ENCODE results near the gene NRP2.

The NRP2 gene

GRCh38 chr2:205651719-205652118, 30.6 kb upstream of the NRP2 start:
- Mint-ChIP-seq H3K36me3 (ENCODE audit: insufficient read depth) (no peaks in the 10 kb centered on the region), H3K9me3 (peaks cover 0 to 2% of the 10 kb centered on the region in 2 donors), H3K4me1 (ENCODE audit: low read depth in 2 of 2) (no peaks in the 10 kb centered on the region), H3K27ac (no peak overlapping the region), H3K4me3 (no peak overlapping the region), H3K27me3 (peaks cover 5 to 30% of the 10 kb centered on the region in 2 donors)
- DNase-seq: no peak
- no peak for ATAC-seq (replicated peaks)

- Mint-ChIP-seq H3K36me3 (ENCODE audit: insufficient read depth) (no peaks in the 10 kb centered on the region), H3K4me3 (no peak overlapping the region), H3K9me3 (no peaks in the 10 kb centered on the region), H3K27me3 (peaks cover 4 to 35% of the 10 kb centered on the region in 2 donors), H3K4me1 (ENCODE audit: low read depth in 2 of 2) (no peaks in the 10 kb centered on the region), H3K27ac (no peak overlapping the region)
- ATAC-seq (replicated peaks): no peak
- DNase-seq: no peak
Measured at GRCh38 chr2:205654878-205655605, 27.3 kb upstream of the NRP2 start.

GRCh38 chr2:205655779-205656456, 26.4 kb upstream of the NRP2 start:
- ATAC-seq (replicated peaks) (no peak), DNase-seq (no peak)
- no peaks in the 10 kb centered on the region for H3K36me3 Mint-ChIP-seq (ENCODE audit: insufficient read depth)
- no peaks in the 10 kb centered on the region for H3K9me3 Mint-ChIP-seq
- no peak overlapping the region for H3K4me3 Mint-ChIP-seq
- H3K27ac Mint-ChIP-seq: no peak overlapping the region
- H3K27me3 Mint-ChIP-seq: peaks cover 10 to 43% of the 10 kb centered on the region in 2 donors
- H3K4me1 Mint-ChIP-seq (ENCODE audit: low read depth in 2 of 2): peaks cover 0 to 2% of the 10 kb centered on the region in 2 donors

DNA sequence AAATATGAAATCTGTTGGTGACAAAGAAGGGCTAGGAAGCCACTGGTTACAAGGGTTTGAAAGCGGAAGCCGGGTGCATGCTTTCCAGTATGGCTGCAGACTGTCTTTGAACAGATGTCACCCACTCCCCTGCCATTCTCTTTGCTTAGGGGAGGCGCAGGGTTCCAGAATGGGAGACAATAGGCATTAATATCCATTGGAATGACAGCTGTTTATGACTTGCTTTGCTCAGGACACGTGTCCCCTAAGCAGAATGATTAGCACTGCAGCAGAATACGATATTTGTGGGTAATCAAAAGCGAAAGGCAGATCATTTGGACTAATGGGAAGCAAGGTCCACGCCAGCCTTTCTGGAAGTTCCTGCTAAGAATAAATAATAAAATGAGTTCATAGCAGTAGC, 25.8 kb upstream of the NRP2 start:
- ATAC-seq (replicated peaks): no peak
- peaks cover 10 to 47% of the 10 kb centered on the region in 2 donors for H3K27me3 Mint-ChIP-seq
- no peak overlapping the region for H3K4me3 Mint-ChIP-seq
- H3K4me1 Mint-ChIP-seq (ENCODE audit: low read depth in 2 of 2): peaks cover 0 to 3% of the 10 kb centered on the region in 2 donors
- no peak for DNase-seq
- H3K27ac Mint-ChIP-seq: no peak overlapping the region
- H3K36me3 Mint-ChIP-seq (ENCODE audit: insufficient read depth): no peaks in the 10 kb centered on the region
- no peaks in the 10 kb centered on the region for H3K9me3 Mint-ChIP-seq

DNA sequence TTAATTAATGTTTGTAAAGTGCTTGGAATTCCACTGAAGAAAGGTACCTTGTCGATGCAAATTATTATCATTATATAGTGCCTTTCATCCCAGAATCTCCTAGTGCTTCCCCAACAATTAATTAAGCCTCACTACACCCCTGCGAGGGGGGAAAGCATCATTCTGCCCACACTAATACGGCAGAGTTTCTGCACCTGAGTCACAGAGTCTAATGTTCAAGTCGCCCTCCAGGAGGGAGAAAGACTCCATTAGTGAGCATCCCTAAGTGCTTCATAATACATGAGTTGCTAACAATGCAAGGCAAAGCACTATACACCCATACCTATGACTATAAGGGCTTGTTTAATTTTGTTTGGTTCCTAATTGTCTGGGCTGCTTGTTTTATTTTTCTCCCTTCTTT, 25.4 kb upstream of the NRP2 start:
- no peak overlapping the region for H3K27ac Mint-ChIP-seq
- no peaks in the 10 kb centered on the region for H3K36me3 Mint-ChIP-seq (ENCODE audit: insufficient read depth)
- DNase-seq (no peak), ATAC-seq (replicated peaks) (no peak)
- peaks cover 0 to 3% of the 10 kb centered on the region in 2 donors for H3K4me1 Mint-ChIP-seq (ENCODE audit: low read depth in 2 of 2)
- H3K9me3 Mint-ChIP-seq: no peaks in the 10 kb centered on the region
- H3K27me3 Mint-ChIP-seq: peaks cover 10 to 47% of the 10 kb centered on the region in 2 donors
- H3K4me3 Mint-ChIP-seq: no peak overlapping the region

DNA sequence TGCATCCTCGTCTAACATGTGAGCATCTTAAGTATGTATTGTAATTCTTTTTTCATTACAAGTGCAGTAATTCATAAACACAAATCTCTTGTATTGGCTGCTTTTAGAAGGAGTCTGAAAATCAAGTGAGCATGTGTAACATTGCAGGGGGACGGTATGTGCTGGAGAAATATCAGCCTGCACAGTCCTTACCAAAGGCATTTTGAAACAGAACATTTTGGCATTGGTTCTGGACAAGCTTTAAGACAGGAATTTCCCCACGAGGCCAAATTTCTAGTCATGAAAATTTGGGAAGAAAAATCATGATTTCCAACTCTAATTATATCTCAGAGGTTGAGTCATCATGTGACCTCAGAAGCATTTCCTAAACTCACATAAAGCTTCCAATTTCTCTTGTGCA, 24.7 kb upstream of the NRP2 start:
- Mint-ChIP-seq H3K27ac (no peak overlapping the region), H3K4me1 (ENCODE audit: low read depth in 2 of 2) (peaks cover 0 to 3% of the 10 kb centered on the region in 2 donors), H3K27me3 (peaks cover 10 to 47% of the 10 kb centered on the region in 2 donors), H3K4me3 (no peak overlapping the region), H3K9me3 (no peaks in the 10 kb centered on the region), H3K36me3 (ENCODE audit: insufficient read depth) (no peaks in the 10 kb centered on the region)
- DNase-seq: no peak
- no peak for ATAC-seq (replicated peaks)

DNA sequence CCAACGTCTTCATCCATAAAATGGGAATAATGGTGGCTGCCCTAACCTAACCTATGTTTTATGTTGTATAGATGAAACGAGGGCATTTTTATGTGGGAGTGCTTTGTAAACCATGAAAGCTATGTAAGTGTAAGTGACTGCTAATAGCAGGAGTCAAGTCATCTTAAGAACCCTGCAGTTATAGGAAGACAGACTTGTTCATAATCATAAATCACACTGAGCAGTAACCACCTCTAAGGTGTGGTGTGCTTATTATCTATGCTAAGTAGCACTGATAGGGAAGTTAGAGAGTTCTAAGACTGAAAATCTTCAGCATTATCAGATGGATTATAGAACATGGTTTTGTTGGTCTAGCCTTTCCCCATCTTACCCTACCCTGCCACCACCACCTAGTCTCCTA, 24.2 kb upstream of the NRP2 start:
- Mint-ChIP-seq H3K27ac (no peak overlapping the region), H3K27me3 (peaks cover 10 to 47% of the 10 kb centered on the region in 2 donors), H3K4me1 (ENCODE audit: low read depth in 2 of 2) (peaks cover 0 to 3% of the 10 kb centered on the region in 2 donors), H3K9me3 (no peaks in the 10 kb centered on the region), H3K36me3 (ENCODE audit: insufficient read depth) (no peaks in the 10 kb centered on the region), H3K4me3 (no peak overlapping the region)
- ATAC-seq (replicated peaks) (no peak), DNase-seq (no peak)

- Mint-ChIP-seq H3K4me1 (ENCODE audit: low read depth in 2 of 2) (peaks cover 0 to 3% of the 10 kb centered on the region in 2 donors), H3K27ac (no peak overlapping the region), H3K4me3 (no peak overlapping the region), H3K36me3 (ENCODE audit: insufficient read depth) (no peaks in the 10 kb centered on the region), H3K9me3 (no peaks in the 10 kb centered on the region), H3K27me3 (peaks cover 10 to 51% of the 10 kb centered on the region in 2 donors)
- no peak for DNase-seq
- no peak for ATAC-seq (replicated peaks)
Measured at GRCh38 chr2:205658572-205658971, 23.7 kb upstream of the NRP2 start.

- DNase-seq (no peak), ATAC-seq (replicated peaks) (no peak)
- Mint-ChIP-seq H3K9me3 (no peaks in the 10 kb centered on the region), H3K4me3 (no peak overlapping the region), H3K4me1 (ENCODE audit: low read depth in 2 of 2) (peaks cover 0 to 3% of the 10 kb centered on the region in 2 donors), H3K27me3 (peaks cover 10 to 48% of the 10 kb centered on the region in 2 donors), H3K27ac (no peak overlapping the region), H3K36me3 (ENCODE audit: insufficient read depth) (no peaks in the 10 kb centered on the region)
Measured at GRCh38 chr2:205659922-205660321, 22.4 kb upstream of the NRP2 start.

GRCh38 chr2:205660521-205661124, 21.7 kb upstream of the NRP2 start:
- Mint-ChIP-seq H3K9me3 (no peaks in the 10 kb centered on the region), H3K27me3 (peaks cover 10 to 41% of the 10 kb centered on the region in 2 donors), H3K36me3 (ENCODE audit: insufficient read depth) (no peaks in the 10 kb centered on the region), H3K27ac (no peak overlapping the region), H3K4me1 (ENCODE audit: low read depth in 2 of 2) (peaks cover 0 to 3% of the 10 kb centered on the region in 2 donors), H3K4me3 (no peak overlapping the region)
- DNase-seq: no peak
- ATAC-seq (replicated peaks): no peak

- no peaks in the 10 kb centered on the region for H3K9me3 Mint-ChIP-seq
- no peak overlapping the region for H3K4me3 Mint-ChIP-seq
- peaks cover 10 to 34% of the 10 kb centered on the region in 2 donors for H3K27me3 Mint-ChIP-seq
- no peaks in the 10 kb centered on the region for H3K36me3 Mint-ChIP-seq (ENCODE audit: insufficient read depth)
- H3K4me1 Mint-ChIP-seq (ENCODE audit: low read depth in 2 of 2): peaks cover 0 to 3% of the 10 kb centered on the region in 2 donors
- DNase-seq (no peak), ATAC-seq (replicated peaks) (no peak)
- H3K27ac Mint-ChIP-seq: no peak overlapping the region
Measured at GRCh38 chr2:205661281-205661680, 21.0 kb upstream of the NRP2 start.

GRCh38 chr2:205662206-205662965, 19.9 kb upstream of the NRP2 start:
- Mint-ChIP-seq H3K27ac (no peak overlapping the region), H3K4me3 (no peak overlapping the region), H3K27me3 (peaks cover 11 to 33% of the 10 kb centered on the region in 2 donors), H3K4me1 (ENCODE audit: low read depth in 2 of 2) (peaks cover 0 to 3% of the 10 kb centered on the region in 2 donors), H3K9me3 (peaks cover 0 to under 1% of the 10 kb centered on the region in 2 donors), H3K36me3 (ENCODE audit: insufficient read depth) (no peaks in the 10 kb centered on the region)
- no peak for DNase-seq
- ATAC-seq (replicated peaks): no peak

- H3K27ac Mint-ChIP-seq: no peak overlapping the region
- H3K4me1 Mint-ChIP-seq (ENCODE audit: low read depth in 2 of 2): peaks cover 0 to 3% of the 10 kb centered on the region in 2 donors
- DNase-seq (no peak), ATAC-seq (replicated peaks) (no peak)
- no peak overlapping the region for H3K4me3 Mint-ChIP-seq
- peaks cover 0 to 2% of the 10 kb centered on the region in 2 donors for H3K9me3 Mint-ChIP-seq
- peaks cover 28% of the 10 kb centered on the region in 2 donors for H3K27me3 Mint-ChIP-seq
- H3K36me3 Mint-ChIP-seq (ENCODE audit: insufficient read depth): no peaks in the 10 kb centered on the region
Measured at GRCh38 chr2:205665791-205666190, 16.5 kb upstream of the NRP2 start.
